Thoracic aorta (tissue), 2 donors: ENCODE results near the gene SCNN1B. TPM values are rescaled to one million over a fixed set of nuclear protein-coding genes. Genes with fewer than 3 reads are reported as not detected.
A peak's percentile ranks its signal among the peaks of the same experiment; 100 is the strongest.
"Not testable (repeated sequence)": the region's sequence is repeated elsewhere in the genome, so short reads cannot be mapped to it uniquely, and the experiment has no call there.

Source experiments
- ATAC-seq: fragments of 150-250 bp; one replicate; pipeline ENCODE4 v1.8.0; 2017; ENCODE audit warnings: low read depth; ENCODE audit not compliant: insufficient number of reproducible peaks, low FRiP score
- DNase-seq: peaks from one replicate; pipeline ENCODE4 v3.0.0-alpha.2; 2020; ENCODE audit warnings: low spot score
- H3K27ac ChIP-seq, 2 donors: fragments of 200-600 bp; sonication (generic); 1 replicate in 1 of 2; 2 replicates in 1 of 2; pipeline ENCODE4 v1.5.1; 2016; ENCODE audit warnings: mild to moderate bottlenecking in 2 of 2, moderate library complexity in 2 of 2
- H3K27me3 ChIP-seq: fragments of 200-600 bp; sonication (generic); replicated peaks from 2 replicates; pipeline ENCODE4 v1.6.0; 2016; ENCODE audit warnings: mild to moderate bottlenecking; ENCODE audit not compliant: insufficient read depth
- H3K36me3 ChIP-seq: fragments of 200-600 bp; sonication (generic); one replicate; pipeline ENCODE4 v1.5.1; 2016
- H3K4me1 ChIP-seq, 2 donors: fragments of 200-600 bp; sonication (generic); 1 replicate in 1 of 2; 2 replicates in 1 of 2; pipeline versions ENCODE4 v1.5.1 to v1.6.0; 2016; ENCODE audit warnings: low read depth in 2 of 2, mild to moderate bottlenecking in 1 of 2; ENCODE audit not compliant: control insufficient read depth in 1 of 2
- H3K4me3 ChIP-seq: fragments of 200-600 bp; sonication (generic); 2 replicates; pipeline ENCODE4 v1.5.1; 2016; ENCODE audit warnings: mild to moderate bottlenecking
- H3K9me3 ChIP-seq: fragments of 200-600 bp; sonication (generic); 2 replicates; pipeline ENCODE4 v1.5.1; 2016
- total RNA-seq, 2 donors: library from RNA; depleted of rRNA; stranded (reverse); fragments of >200 nt; gene quantifications; one replicate each; pipeline versions ENCODE4 v1.1.0 to v1.2.3, GENCODE V29; 2016
- TF ChIP-seq, protein P1 (sequence below): fragments of 200-600 bp; sonication (generic); IDR thresholded peaks from one replicate; pipeline ENCODE4 v1.5.1; 2019; ENCODE audit warnings: antibody characterized with exemption

The SCNN1B gene, protein sequence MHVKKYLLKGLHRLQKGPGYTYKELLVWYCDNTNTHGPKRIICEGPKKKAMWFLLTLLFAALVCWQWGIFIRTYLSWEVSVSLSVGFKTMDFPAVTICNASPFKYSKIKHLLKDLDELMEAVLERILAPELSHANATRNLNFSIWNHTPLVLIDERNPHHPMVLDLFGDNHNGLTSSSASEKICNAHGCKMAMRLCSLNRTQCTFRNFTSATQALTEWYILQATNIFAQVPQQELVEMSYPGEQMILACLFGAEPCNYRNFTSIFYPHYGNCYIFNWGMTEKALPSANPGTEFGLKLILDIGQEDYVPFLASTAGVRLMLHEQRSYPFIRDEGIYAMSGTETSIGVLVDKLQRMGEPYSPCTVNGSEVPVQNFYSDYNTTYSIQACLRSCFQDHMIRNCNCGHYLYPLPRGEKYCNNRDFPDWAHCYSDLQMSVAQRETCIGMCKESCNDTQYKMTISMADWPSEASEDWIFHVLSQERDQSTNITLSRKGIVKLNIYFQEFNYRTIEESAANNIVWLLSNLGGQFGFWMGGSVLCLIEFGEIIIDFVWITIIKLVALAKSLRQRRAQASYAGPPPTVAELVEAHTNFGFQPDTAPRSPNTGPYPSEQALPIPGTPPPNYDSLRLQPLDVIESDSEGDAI
- total RNA-seq: 1 to 10 TPM in 1 of 2 donors, not detected in 1; 1.1 TPM

DNA sequence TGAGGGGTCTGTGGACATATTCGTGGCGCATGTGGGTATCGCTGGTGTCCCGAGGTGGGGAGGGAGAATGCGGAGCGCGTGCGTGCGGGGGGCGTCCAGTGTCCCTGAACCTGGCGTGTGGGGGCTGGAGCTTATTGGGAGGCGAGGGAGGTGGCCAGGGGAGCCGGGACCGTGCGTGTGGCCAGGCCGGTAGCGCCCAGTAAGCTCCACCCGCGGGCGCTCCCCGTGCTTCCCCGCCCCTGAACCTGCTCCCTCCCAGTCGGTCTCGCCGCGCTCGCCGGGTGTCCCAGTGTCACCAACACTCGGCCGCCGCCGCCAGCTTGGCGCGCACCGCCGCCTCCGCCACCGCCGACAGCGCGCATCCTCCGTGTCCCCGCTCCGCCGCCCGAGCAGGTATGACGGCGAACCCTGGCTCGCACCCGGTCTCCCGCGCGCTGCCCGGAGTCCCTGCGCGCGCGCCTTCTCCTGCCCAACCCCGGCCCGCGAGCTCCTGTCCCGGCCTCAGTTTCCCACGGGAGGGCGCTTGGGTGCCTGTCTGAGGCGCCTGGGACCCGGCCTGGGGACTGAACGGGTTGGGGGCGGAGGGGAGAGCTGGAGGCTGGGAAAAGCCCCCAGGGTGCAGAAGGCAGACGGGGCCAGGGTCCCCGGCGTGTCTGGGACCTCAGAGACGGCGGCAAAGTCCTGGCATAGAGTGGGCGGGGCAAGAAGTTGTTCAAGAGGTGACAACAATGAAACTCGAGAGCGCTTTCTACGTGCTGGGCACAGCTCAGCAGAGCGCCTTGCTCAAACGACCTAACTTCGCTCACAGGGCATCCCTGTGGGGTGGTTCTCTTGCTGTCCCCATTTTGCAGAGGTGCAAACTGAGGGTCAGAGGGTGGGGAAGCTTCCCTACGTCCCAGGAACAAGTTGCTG lies at the start of gene SCNN1B:
TSS of gene SCNN1B (plus strand) at position 258 of the 912 bp plus-strand sequence. CDS start 46,298 bp downstream, outside the sequence.
- no peak for ATAC-seq

DNA sequence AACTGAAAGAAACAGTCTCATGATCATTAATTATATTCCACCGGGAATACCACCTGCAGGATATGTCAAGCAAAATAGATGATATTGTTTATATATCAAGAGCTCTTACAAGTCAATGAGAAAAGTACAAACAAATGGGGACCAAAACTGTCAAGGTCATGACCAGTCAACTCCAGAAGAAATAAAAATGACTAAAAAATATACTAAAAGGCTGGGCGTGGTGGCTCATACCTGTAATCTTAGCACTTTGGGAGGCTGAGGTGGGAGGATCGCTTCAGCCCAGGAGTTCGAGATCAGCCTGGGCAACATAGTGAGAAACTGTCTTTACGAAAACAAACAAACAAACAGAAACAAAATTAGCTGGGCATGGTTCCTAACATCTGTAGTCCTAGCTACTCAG lies 49.8 kb upstream of the SCNN1B start:
- no peak for ATAC-seq

More for the DNA sequence above, at the start of gene SCNN1B:
- H3K4me3 ChIP-seq: peak within 1 kb of the TSS; percentile 29
- DNase-seq: no peak
- no peaks in the 10 kb centered on the region for H3K9me3 ChIP-seq
- H3K36me3 ChIP-seq: no peaks in the 10 kb centered on the region
- H3K27ac ChIP-seq: no peak within 1 kb of the TSS
- no peaks in the 10 kb centered on the region for H3K27me3 ChIP-seq
- peaks cover 0 to 9% of the 10 kb centered on the region in 2 donors for H3K4me1 ChIP-seq
- TF ChIP-seq, protein P1, sequence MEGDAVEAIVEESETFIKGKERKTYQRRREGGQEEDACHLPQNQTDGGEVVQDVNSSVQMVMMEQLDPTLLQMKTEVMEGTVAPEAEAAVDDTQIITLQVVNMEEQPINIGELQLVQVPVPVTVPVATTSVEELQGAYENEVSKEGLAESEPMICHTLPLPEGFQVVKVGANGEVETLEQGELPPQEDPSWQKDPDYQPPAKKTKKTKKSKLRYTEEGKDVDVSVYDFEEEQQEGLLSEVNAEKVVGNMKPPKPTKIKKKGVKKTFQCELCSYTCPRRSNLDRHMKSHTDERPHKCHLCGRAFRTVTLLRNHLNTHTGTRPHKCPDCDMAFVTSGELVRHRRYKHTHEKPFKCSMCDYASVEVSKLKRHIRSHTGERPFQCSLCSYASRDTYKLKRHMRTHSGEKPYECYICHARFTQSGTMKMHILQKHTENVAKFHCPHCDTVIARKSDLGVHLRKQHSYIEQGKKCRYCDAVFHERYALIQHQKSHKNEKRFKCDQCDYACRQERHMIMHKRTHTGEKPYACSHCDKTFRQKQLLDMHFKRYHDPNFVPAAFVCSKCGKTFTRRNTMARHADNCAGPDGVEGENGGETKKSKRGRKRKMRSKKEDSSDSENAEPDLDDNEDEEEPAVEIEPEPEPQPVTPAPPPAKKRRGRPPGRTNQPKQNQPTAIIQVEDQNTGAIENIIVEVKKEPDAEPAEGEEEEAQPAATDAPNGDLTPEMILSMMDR: no peak

DNA sequence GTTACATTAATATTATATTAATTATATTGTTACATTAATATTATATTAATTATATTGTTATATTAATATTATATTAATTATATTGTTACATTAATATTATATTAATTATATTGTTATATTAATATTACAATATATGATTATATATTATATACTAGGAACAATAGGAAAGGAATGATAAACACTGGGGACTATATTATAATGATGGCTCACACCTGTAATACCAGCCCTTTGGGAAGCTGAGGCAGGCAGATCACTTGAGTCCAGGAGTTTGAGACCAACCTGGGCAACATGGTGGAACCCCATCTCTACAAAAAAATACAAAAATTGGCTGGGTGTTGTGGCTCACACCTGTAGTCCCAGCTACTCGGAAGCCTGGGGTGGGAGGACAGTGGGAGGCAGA lies 48.5 kb upstream of the SCNN1B start:
- H3K27ac ChIP-seq, H3K36me3 ChIP-seq, H3K27me3 ChIP-seq, H3K9me3 ChIP-seq, ATAC-seq, H3K4me1 ChIP-seq, DNase-seq, H3K4me3 ChIP-seq: not testable (repeated sequence)

More for the DNA sequence above, 49.8 kb upstream of the SCNN1B start:
- no peak for DNase-seq
- Histone ChIP-seq H3K4me1 (peaks cover 12 to 15% of the 10 kb centered on the region in 2 donors), H3K4me3 (no peak overlapping the region), H3K27me3 (no peaks in the 10 kb centered on the region), H3K27ac (no peak overlapping the region), H3K36me3 (no peaks in the 10 kb centered on the region), H3K9me3 (no peaks in the 10 kb centered on the region)
- TF ChIP-seq, protein P1: no peak

DNA sequence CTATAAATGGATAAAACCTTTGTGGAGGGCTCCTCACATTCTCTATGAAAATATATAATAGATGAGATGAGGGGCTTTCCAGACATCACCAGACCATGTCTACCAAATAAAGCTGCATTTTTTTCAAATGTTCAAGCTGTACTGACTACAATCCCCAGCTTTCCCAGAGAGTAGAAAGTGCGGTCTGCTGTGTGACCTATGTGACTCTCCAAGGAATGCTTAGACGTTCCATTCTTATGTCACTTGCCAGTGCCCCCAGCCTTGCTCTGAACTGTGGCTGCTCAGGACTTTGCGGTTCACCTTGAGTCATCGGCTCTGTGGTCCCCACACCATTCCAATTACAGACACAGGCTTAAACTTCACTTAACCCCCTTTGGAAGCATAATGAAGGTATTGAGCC lies 47.8 kb upstream of the SCNN1B start:
- H3K4me1 ChIP-seq: no peaks in the 10 kb centered on the region
- no peaks in the 10 kb centered on the region for H3K9me3 ChIP-seq
- H3K27me3 ChIP-seq: no peaks in the 10 kb centered on the region
- DNase-seq: no peak
- H3K4me3 ChIP-seq: no peak overlapping the region
- no peaks in the 10 kb centered on the region for H3K36me3 ChIP-seq
- ATAC-seq: no peak
- TF ChIP-seq, protein P1: no peak
- no peak overlapping the region for H3K27ac ChIP-seq

DNA sequence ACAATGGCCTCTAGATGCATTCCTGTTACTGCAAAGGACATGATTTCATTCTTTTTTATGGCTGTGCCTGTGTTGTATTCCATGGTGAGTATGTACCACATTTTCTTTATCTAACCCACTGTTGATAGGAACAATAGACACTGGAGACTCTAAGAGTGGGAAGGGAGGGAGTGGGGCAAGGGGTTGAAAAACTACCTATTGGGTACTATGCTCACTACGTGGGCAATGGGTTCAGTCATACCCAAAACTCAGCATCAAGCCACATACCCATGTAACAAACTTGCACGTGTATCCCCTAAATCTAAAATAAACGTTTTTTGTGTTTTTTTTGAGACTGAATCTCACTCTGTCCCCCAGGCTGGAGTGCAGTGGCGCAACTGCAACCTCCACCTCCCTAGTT lies 47.1 kb upstream of the SCNN1B start:
- DNase-seq (no peak), ATAC-seq (no peak)
- Histone ChIP-seq H3K4me1 (no peaks in the 10 kb centered on the region), H3K36me3 (no peaks in the 10 kb centered on the region), H3K9me3 (no peaks in the 10 kb centered on the region), H3K27ac (no peak overlapping the region), H3K4me3 (no peak overlapping the region), H3K27me3 (no peaks in the 10 kb centered on the region)
- TF ChIP-seq, protein P1: no peak
